HepG2 (cell line): Measurements from ENCODE around the gene C11orf21. TPM values are rescaled to one million over a fixed set of nuclear protein-coding genes. Genes with fewer than 3 reads are reported as not detected.

Experiments
- ATAC-seq: fragments of 200-7000 bp; cut with Tn5 transposase; 3 replicates; pipeline ENCODE4 v1.9.1; 2020; ENCODE audit warnings: mild to moderate bottlenecking, moderate library complexity
- BruUV-seq: library from RNA; stranded (reverse); fragments of 400-500 nt; replicated peaks from 2 replicates; lab custom pipeline; 2021; lab: Mats Ljungman, UMichigan
- CTCF ChIA-PET: fragments of 300-600 bp; formaldehyde crosslinking; extraction: SDS; loops from one replicate; lab custom pipeline; 2021; ENCODE audit warnings: low total read pairs, inconsistent platforms, low intra/inter-chr PET ratio; lab: Yijun Ruan, JAX
- POLR2A ChIA-PET: fragments of 350-600 bp; sonication (Branson Sonifier 250); formaldehyde crosslinking; loops from one replicate; lab custom pipeline; 2020; ENCODE audit warnings: antibody characterized with exemption, inconsistent platforms; lab: Yijun Ruan, JAX
- DNase-seq: peaks from one replicate; pipeline ENCODE4 v3.0.0-alpha.2; 2015; ENCODE audit warnings: low spot score
- FAIRE-seq: peaks from 3 replicates; lab custom pipeline; 2011; peaks lifted over from hg19 to GRCh38; lab: Jason Lieb, UNC
- H2AFZ ChIP-seq: one replicate; pipeline ENCODE4 v1.6.1; 2011; ENCODE audit warnings: low read length, inconsistent platforms
- H3K27ac ChIP-seq: fragments of 300-600 bp; 3 replicates; pipeline ENCODE4 v1.8.0; 2011; ENCODE audit warnings: mixed run types, mild to moderate bottlenecking, mixed read lengths, low read length, inconsistent platforms; ENCODE audit not compliant: insufficient read depth; ENCODE audit errors: extremely low read length
- H3K27me3 ChIP-seq, 2 experiments: fragments of 200-600 bp in 1 of 2; 2 replicates in 1 of 2; 3 replicates in 1 of 2; pipeline versions ENCODE4 v1.6.0 to v1.8.0; 2011; ENCODE audit warnings: low read length in 2 of 2, mild to moderate bottlenecking in 2 of 2, moderate library complexity in 2 of 2, inconsistent platforms in 1 of 2; ENCODE audit not compliant: insufficient read depth in 2 of 2, control insufficient read depth in 1 of 2
- H3K36me3 ChIP-seq, 2 experiments: fragments of 200-600 bp in 1 of 2; replicated peaks in 1 of 2; 2 replicates in 1 of 2; 3 replicates in 1 of 2; pipeline versions ENCODE4 v1.5.1 to v1.8.0; 2011; ENCODE audit warnings: low read length in 2 of 2, inconsistent platforms in 1 of 2; ENCODE audit not compliant: insufficient read depth in 2 of 2, control insufficient read depth in 1 of 2
- H3K4me1 ChIP-seq: 2 replicates; pipeline ENCODE4 v1.5.1; 2012; ENCODE audit warnings: low read length, inconsistent platforms; ENCODE audit not compliant: insufficient read depth
- H3K4me2 ChIP-seq: 2 replicates; pipeline ENCODE4 v1.6.0; 2011; ENCODE audit warnings: low read depth, low read length, inconsistent platforms
- H3K4me3 ChIP-seq, 3 experiments: fragments of 200-600 bp in 1 of 3; sonication (generic), shearing (Covaris generic) in 1 of 3; replicated peaks in 1 of 3; 2 replicates each; pipeline ENCODE4 v1.5.1; 2011 to 2016; ENCODE audit warnings: low read length in 3 of 3, inconsistent platforms in 2 of 3, low read depth in 2 of 3, mild to moderate bottlenecking in 2 of 3, control low read depth in 1 of 3, mixed read lengths in 1 of 3; ENCODE audit not compliant: insufficient read depth in 1 of 3
- H3K79me2 ChIP-seq: one replicate; pipeline ENCODE4 v1.6.1; 2011; ENCODE audit warnings: low read length, inconsistent platforms; ENCODE audit not compliant: insufficient read depth
- H3K9ac ChIP-seq: 2 replicates; pipeline ENCODE4 v1.6.0; 2011; ENCODE audit warnings: mild to moderate bottlenecking, low read depth, low read length, inconsistent platforms; ENCODE audit not compliant: insufficient read depth
- H3K9me3 ChIP-seq: 2 replicates; pipeline ENCODE4 v1.5.1; 2012; ENCODE audit warnings: mild to moderate bottlenecking, low read length
- H4K20me1 ChIP-seq: 2 replicates; pipeline ENCODE4 v1.6.0; 2011; ENCODE audit warnings: inconsistent platforms, mild to moderate bottlenecking, low read length, moderate library complexity; ENCODE audit not compliant: insufficient read depth
- FOXO1 ChIP-seq: sonication (generic); formaldehyde crosslinking; IDR thresholded peaks from 2 replicates; pipeline ENCODE4 v1.4.0; 2020; ENCODE audit warnings: missing genetic modification reagents
- MAFG ChIP-seq: sonication (generic); formaldehyde crosslinking; IDR thresholded peaks from 2 replicates; pipeline ENCODE4 v1.5.1; 2020; ENCODE audit warnings: mild to moderate bottlenecking, missing genetic modification reagents
- SPEN ChIP-seq: sonication (generic); formaldehyde crosslinking; IDR thresholded peaks from 2 replicates; pipeline ENCODE4 v1.5.1; 2020; ENCODE audit warnings: low read depth, mild to moderate bottlenecking, missing genetic modification reagents
- TAF15 ChIP-seq: fragments of 200-400 bp; formaldehyde crosslinking; IDR thresholded peaks from one replicate; pipeline ENCODE4 v1.6.1; 2018; ENCODE audit warnings: mild to moderate bottlenecking, low read depth, low read length; ENCODE audit not compliant: poor library complexity, severe bottlenecking
- ZNF460 ChIP-seq: sonication (generic); formaldehyde crosslinking; IDR thresholded peaks from 2 replicates; pipeline ENCODE4 v1.5.1; 2020; ENCODE audit warnings: missing genetic modification reagents, mild to moderate bottlenecking, borderline replicate concordance
- ZNF530 ChIP-seq: sonication (generic); formaldehyde crosslinking; IDR thresholded peaks from 2 replicates; pipeline ENCODE4 v1.5.0; 2020; ENCODE audit warnings: low read depth, mild to moderate bottlenecking, missing genetic modification reagents
- ZNF75D ChIP-seq: sonication (generic); formaldehyde crosslinking; IDR thresholded peaks from 2 replicates; pipeline ENCODE4 v1.8.1; 2023; ENCODE audit warnings: missing genetic modification reagents, mild to moderate bottlenecking, borderline replicate concordance
- ZNF788 ChIP-seq: sonication (generic); formaldehyde crosslinking; IDR thresholded peaks from 2 replicates; pipeline ENCODE4 v1.5.0; 2020; ENCODE audit warnings: mild to moderate bottlenecking, missing genetic modification reagents, borderline replicate concordance
- ZNF841 ChIP-seq: sonication (generic); formaldehyde crosslinking; IDR thresholded peaks from 2 replicates; pipeline ENCODE4 v1.8.1; 2023; ENCODE audit warnings: missing genetic modification reagents, borderline replicate concordance
- ZSCAN31 ChIP-seq: sonication (generic); formaldehyde crosslinking; IDR thresholded peaks from 2 replicates; pipeline ENCODE4 v1.5.0; 2020; ENCODE audit warnings: low read depth, mild to moderate bottlenecking, missing genetic modification reagents
- WGBS: methylation state at CpG from one replicate; pipeline ENCODE4 v1.1.6; 2017; ENCODE audit warnings: low lambda C conversion rate; 5-methylcytosine and 5-hydroxymethylcytosine counted together
- in situ Hi-C: cut with HindIII; loops from 2 replicates; pipeline ENCODE4 v1.10.0; 2017; ENCODE audit warnings: low pct_unique_long_range_greater_than_20kb; ENCODE audit not compliant: extremely low pct_ligation_motif_present
- intact Hi-C: fragments of 100-400 bp; cut with micrococcal nuclease; formaldehyde crosslinking; loops from one replicate; pipeline ENCODE4 v1.10.0; 2022; ENCODE audit not compliant: unreplicated experiment
- polyA plus RNA-seq, 8 experiments: library from polyadenylated mRNA; depleted of rRNA in 3 of 8; stranded (reverse) in 7 of 8; unstranded in 1 of 8; fragments of >200 nt; fragmentation: Illumina TruSeq in 4 of 8; extraction: Trizol in 4 of 8; gene quantifications; 2 replicates each; pipeline versions ENCODE4 v1.2.1 to v1.2.3, GENCODE V29; 2011 to 2016; ENCODE audit warnings: low read depth in 4 of 8, missing spikeins in 1 of 8, mixed read lengths in 1 of 8; ENCODE audit not compliant: insufficient read depth in 1 of 8
- total RNA-seq, 5 experiments: library from RNA; depleted of rRNA; stranded (reverse); fragments of >200 nt; fragmentation: Illumina TruSeq; extraction: Trizol; gene quantifications; 2 replicates each; pipeline ENCODE4 v1.2.3, GENCODE V29; 2016; ENCODE audit warnings: low read depth in 1 of 5
- TF ChIP-seq, protein P1 (sequence below): sonication (generic); formaldehyde crosslinking; IDR thresholded peaks from 2 replicates; pipeline ENCODE4 v1.4.0; 2020; ENCODE audit warnings: missing genetic modification reagents; ENCODE audit errors: not compliant biosample characterization
- TF ChIP-seq, protein P2 (sequence below): sonication (generic); formaldehyde crosslinking; IDR thresholded peaks from 2 replicates; pipeline ENCODE4 v1.5.1; 2020; ENCODE audit warnings: mild to moderate bottlenecking, moderate library complexity, missing genetic modification reagents
- TF ChIP-seq, protein P3 (sequence below): sonication (generic); formaldehyde crosslinking; conservative IDR thresholded peaks from 2 replicates; pipeline ENCODE4 v1.4.0; 2020; ENCODE audit warnings: missing genetic modification reagents
- TF ChIP-seq, protein P4 (sequence below): sonication (generic); formaldehyde crosslinking; IDR thresholded peaks from 2 replicates; pipeline ENCODE4 v1.4.0; 2020; ENCODE audit warnings: missing genetic modification reagents, borderline replicate concordance

The C11orf21 gene
- total and polyA plus RNA-seq, 2 of the 13 experiments (the other 11 are each of a cell fraction or from before 2014, with no cell fraction given) = 0.08 TPM; not detected in 1

DNA sequence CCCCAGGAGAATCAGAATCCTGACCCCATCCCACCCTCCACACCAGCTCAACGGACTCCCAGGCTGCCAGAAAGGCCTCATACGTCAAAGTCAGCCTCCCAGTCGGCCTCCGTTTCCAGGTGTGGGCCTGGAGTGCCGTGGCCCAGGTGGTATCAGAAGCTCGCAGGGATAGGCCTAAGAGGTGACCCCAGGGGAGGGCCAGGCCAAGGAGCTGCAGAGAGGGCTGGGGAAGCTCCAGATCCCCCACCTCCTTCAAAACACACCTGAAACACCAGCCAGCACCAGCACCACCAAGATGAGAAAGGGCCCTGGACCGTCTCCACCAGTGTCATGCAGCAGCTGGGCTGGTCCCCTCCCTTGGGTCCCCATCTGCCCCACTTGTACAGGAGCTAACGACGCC lies 51.7 kb downstream of the C11orf21 start:
- DNase-seq (no peak), FAIRE-seq (no peak), ATAC-seq (no peak)
- TF ChIP-seq ZSCAN31 (CRISPR knock-in tag) = no peak
- no peak for TF ChIP-seq SPEN (CRISPR knock-in tag)
- TF ChIP-seq MAFG (CRISPR knock-in tag) = no peak
- no peak for TF ChIP-seq ZNF75D (CRISPR knock-in tag)
- TF ChIP-seq ZNF841 (CRISPR knock-in tag) = no peak
- TF ChIP-seq, protein P1, sequence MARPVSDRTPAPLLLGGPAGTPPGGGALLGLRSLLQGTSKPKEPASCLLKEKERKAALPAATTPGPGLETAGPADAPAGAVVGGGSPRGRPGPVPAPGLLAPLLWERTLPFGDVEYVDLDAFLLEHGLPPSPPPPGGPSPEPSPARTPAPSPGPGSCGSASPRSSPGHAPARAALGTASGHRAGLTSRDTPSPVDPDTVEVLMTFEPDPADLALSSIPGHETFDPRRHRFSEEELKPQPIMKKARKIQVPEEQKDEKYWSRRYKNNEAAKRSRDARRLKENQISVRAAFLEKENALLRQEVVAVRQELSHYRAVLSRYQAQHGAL (CRISPR knock-in tag) = no peak
- TF ChIP-seq ZNF788 (CRISPR knock-in tag) = no peak
- no peak for TF ChIP-seq ZNF460 (CRISPR knock-in tag)
- TF ChIP-seq, protein P2, sequence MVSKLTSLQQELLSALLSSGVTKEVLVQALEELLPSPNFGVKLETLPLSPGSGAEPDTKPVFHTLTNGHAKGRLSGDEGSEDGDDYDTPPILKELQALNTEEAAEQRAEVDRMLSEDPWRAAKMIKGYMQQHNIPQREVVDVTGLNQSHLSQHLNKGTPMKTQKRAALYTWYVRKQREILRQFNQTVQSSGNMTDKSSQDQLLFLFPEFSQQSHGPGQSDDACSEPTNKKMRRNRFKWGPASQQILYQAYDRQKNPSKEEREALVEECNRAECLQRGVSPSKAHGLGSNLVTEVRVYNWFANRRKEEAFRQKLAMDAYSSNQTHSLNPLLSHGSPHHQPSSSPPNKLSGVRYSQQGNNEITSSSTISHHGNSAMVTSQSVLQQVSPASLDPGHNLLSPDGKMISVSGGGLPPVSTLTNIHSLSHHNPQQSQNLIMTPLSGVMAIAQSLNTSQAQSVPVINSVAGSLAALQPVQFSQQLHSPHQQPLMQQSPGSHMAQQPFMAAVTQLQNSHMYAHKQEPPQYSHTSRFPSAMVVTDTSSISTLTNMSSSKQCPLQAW (CRISPR knock-in tag) = no peak
- TF ChIP-seq, protein P3, sequence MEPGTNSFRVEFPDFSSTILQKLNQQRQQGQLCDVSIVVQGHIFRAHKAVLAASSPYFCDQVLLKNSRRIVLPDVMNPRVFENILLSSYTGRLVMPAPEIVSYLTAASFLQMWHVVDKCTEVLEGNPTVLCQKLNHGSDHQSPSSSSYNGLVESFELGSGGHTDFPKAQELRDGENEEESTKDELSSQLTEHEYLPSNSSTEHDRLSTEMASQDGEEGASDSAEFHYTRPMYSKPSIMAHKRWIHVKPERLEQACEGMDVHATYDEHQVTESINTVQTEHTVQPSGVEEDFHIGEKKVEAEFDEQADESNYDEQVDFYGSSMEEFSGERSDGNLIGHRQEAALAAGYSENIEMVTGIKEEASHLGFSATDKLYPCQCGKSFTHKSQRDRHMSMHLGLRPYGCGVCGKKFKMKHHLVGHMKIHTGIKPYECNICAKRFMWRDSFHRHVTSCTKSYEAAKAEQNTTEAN = no peak
- no peak for TF ChIP-seq ZNF530 (CRISPR knock-in tag)
- TF ChIP-seq, protein P4, sequence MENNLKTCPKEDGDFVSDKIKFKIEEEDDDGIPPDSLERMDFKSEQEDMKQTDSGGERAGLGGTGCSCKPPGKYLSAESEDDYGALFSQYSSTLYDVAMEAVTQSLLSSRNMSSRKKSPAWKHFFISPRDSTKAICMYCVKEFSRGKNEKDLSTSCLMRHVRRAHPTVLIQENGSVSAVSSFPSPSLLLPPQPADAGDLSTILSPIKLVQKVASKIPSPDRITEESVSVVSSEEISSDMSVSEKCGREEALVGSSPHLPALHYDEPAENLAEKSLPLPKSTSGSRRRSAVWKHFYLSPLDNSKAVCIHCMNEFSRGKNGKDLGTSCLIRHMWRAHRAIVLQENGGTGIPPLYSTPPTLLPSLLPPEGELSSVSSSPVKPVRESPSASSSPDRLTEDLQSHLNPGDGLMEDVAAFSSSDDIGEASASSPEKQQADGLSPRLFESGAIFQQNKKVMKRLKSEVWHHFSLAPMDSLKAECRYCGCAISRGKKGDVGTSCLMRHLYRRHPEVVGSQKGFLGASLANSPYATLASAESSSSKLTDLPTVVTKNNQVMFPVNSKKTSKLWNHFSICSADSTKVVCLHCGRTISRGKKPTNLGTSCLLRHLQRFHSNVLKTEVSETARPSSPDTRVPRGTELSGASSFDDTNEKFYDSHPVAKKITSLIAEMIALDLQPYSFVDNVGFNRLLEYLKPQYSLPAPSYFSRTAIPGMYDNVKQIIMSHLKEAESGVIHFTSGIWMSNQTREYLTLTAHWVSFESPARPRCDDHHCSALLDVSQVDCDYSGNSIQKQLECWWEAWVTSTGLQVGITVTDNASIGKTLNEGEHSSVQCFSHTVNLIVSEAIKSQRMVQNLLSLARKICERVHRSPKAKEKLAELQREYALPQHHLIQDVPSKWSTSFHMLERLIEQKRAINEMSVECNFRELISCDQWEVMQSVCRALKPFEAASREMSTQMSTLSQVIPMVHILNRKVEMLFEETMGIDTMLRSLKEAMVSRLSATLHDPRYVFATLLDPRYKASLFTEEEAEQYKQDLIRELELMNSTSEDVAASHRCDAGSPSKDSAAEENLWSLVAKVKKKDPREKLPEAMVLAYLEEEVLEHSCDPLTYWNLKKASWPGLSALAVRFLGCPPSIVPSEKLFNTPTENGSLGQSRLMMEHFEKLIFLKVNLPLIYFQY (CRISPR knock-in tag) = no peak
- no peak for TF ChIP-seq FOXO1
- no peak for TF ChIP-seq TAF15
- 40% methylated on average over 1 of the region's 9 CpGs for WGBS
- Histone ChIP-seq H3K4me3 (no peak overlapping the region), H3K27ac (no peak overlapping the region), H3K9me3 (no peaks in the 10 kb centered on the region), H4K20me1 (no peaks in the 10 kb centered on the region), H3K9ac (no peak overlapping the region), H3K4me2 (no peak overlapping the region), H2AFZ (no peak overlapping the region), H3K79me2 (no peaks in the 10 kb centered on the region), H3K36me3 (no peaks in the 10 kb centered on the region), H3K27me3 (peaks cover 6 to 45% of the 10 kb centered on the region in 2 experiments), H3K4me1 (no peaks in the 10 kb centered on the region)
- intact Hi-C loops (no loop called here), in situ Hi-C loops (no loop called here)
- ChIA-PET POLR2A (no interaction called here), CTCF (no interaction called here)
- BruUV-seq = no TSS peak
